ENCODE measurements around the gene RPAP2.
"Not testable (repeated sequence)": the region's sequence is repeated elsewhere in the genome, so short reads cannot be mapped to it uniquely, and the experiment has no call there.

The RPAP2 gene

DNA sequence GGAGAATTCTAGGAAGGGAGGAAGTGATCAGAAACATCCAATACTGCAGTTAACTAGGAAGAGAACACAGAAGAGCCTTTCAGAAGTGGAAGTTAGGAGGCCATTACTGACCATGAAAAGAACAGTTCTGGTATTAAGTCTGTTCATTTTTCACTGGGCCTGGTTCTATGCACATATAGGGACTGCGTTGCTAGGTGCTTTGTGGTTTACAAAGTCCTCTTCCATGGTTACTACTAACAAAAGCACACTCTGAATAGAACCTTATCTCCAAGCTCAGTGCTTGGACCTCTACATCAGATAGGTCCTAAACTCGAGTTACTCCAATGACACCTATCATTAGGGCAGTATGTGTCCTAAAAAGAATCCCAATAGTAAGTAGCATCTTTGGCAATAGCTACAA lies 75.4 kb downstream of the RPAP2 start:
- DNase-seq (ENCODE audit: low read depth in 3 of 3, low spot score in 1 of 3), result no peak

DNA sequence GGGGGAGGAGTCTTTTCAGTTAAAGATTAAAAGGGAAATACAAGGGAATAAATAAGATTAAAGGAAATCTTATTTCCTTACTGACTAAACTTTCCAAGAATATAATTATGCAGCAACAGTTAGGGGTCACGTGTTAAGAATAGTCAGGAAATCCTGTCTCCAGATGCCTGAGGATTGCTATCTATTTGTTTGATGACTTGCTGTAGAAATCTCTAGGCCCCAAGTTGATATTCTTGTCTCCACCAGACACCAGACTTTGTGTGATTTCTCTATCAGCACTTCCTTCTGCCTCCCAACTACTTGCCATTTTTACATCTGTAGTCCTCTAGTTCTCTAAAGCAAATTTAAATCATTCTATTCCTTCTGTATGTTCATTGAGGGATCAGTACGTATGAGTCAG lies 77.5 kb downstream of the RPAP2 start:
- no peak for DNase-seq (ENCODE audit: low read depth in 3 of 3, low spot score in 1 of 3)

DNA sequence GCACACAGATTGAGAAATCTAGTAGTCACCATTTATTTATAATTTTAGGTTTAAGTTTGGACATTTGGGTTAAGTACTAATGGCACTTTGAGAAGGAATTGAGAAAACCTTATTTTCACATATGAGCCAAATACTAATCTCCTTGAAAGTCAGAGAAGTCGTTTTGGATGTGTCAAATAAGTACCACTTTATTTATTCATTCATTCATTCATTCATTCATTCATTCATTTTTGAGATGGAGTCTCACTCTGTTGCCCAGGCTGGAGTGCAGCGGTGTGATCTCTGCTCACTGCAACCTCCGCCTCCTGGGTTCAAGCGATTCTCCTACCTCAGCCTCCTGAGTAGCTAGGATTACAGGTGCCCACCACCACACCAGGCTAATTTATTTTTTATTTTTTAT lies 79.1 kb downstream of the RPAP2 start:
- not testable (repeated sequence) for DNase-seq (ENCODE audit: low read depth in 3 of 3, low spot score in 1 of 3)

DNA sequence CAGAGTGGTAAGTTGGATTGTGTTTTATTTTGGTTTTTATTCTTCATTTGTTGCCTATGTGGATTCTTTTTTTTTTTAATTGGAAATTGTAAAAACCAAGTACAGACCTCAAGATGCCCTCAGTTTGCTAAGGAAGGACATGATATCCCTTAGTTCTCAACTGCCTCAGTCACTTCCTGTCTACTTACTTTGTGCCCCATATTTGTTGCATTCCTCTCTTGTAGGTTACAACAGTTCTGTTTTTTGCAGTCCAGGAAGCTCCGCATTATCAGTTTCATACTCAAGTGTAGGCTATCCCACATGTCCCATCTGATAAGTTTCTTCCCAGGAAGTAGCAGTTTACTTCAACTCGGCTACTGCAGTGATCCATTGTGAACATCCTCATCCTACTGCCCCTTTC lies 82.0 kb downstream of the RPAP2 start:
- DNase-seq (ENCODE audit: low read depth in 3 of 3, low spot score in 1 of 3), result no peak

DNA sequence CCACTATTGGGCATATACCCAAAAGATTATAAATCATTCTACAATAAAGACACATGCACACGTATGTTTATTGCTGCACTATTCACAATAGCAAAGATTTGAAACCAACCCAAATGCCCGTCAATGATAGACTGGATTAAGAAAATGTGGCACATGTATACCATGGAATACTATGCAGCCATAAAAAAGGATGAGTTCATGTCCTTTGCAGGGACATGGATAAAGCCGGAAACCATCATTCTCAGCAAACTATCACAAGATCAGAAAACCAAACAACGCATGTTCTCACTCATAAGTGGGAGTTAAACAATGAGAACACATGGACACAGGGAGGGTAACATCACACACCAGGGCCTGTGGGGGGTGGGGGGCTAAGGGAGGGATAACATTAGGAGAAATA lies 95.1 kb downstream of the RPAP2 start:
- not testable (repeated sequence) for DNase-seq (ENCODE audit: low read depth in 3 of 3, low spot score in 1 of 3)

DNA sequence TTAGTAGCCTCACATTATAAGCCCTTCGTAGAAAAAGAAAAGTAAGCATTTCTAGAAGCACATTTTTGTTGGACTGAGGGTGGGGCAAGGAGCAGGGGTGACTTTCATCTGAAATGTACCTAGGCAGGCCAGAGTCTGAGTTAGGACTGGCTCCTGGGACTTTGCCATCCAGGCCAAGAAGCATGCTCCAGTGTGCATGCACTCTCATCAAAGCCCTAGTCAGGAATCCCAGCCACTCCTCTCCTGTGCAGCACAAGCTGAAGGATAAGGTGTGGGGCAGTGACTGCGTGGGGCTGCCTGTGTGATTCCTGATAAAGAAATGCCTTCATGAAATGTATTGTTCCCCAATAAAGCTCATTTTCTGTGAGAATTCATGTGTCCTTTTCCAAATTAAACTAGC lies 99.7 kb downstream of the RPAP2 start:
- no peak for DNase-seq (ENCODE audit: low read depth in 3 of 3, low spot score in 1 of 3)

DNA sequence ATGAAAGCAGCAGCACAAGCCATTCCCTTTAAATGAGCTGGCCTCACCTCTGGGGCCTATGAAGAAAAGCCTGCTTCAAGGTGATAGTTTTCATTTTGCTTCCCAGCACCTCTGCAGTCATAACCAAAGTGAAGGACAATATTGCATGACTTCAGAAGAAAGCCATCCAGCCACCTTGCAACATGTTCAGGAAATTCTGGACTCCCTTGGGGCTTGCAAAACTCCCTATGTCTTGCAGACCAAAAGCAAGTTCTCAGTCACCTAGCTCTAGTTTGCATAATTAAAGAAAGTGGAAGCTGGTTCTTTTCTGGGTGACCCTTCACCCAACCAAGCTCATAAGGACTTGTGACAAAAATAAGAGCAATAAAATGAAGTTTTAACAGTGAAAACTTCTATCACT lies 100.2 kb downstream of the RPAP2 start:
- no peak for DNase-seq (ENCODE audit: low read depth in 3 of 3, low spot score in 1 of 3)

DNA sequence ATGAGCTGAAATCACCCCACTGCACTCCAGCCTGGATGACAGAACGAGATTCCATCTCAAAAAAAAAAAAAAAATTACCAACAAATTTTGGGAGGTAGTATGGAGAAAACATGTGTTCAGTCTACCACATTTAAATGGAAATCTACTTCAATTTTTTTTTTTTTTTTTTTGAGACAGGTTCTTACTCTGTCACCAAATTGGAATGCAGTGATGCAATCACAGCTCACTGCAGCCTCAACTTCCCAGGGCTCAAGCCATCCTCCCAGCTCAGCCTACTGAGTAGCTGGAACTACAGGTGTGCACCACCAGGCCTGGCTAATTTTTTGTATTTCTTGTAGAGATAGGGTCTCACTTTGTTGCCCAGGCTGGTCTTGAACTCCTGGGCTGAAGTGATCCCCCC lies 105.8 kb downstream of the RPAP2 start:
- DNase-seq (ENCODE audit: low read depth in 3 of 3, low spot score in 1 of 3), result no peak

DNA sequence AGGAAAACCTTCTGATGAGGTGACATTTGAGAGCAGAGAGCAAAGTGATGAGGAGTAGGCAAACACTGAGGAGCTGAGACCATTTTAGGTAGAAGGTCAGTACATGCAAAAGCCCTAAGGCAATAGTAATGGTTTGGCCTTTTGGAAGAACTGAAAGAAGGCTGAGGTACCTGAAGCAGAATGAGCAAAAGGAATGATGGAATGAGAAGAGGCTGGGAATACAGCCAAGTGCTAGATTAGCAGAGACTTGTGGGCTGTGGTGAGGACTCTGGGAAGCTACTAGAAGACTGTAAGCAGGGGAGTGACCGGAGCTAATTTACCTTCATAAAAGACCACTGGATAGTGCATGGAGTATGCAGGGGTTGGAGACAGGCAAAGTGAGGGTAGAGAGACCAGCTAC lies 110.0 kb downstream of the RPAP2 start:
- DNase-seq (ENCODE audit: low read depth in 3 of 3, low spot score in 1 of 3), result no peak

DNA sequence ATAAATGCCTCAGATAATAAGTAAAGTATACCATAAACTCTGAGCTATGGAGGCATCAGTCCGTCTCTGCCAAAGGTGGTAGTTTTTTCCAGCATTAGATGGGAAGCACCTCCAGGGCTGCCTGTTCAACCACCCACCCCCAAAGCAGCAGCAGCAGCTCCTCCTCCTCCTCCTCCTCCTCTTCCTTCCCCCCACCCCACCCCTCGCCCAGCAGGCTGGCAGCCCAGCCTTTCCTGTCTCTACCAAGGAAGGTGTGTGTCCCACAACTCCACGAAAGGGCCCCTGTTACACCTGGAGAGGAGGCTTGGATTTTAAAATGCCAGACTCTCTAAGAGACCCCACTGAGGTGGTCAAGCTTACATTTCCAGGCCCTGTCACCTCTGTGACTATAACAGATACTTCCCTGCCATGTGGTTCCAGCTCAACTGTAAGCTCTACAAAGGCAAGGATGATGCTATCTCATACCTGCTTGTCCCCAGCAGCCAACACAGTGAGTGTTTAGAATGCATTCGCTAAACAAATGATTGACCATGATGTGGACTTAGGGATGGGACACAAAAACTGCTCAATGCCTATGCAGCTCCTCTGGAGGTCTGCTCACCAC lies 111.2 kb downstream of the RPAP2 start:
- no peak for DNase-seq (ENCODE audit: low read depth in 3 of 3, low spot score in 1 of 3)

DNA sequence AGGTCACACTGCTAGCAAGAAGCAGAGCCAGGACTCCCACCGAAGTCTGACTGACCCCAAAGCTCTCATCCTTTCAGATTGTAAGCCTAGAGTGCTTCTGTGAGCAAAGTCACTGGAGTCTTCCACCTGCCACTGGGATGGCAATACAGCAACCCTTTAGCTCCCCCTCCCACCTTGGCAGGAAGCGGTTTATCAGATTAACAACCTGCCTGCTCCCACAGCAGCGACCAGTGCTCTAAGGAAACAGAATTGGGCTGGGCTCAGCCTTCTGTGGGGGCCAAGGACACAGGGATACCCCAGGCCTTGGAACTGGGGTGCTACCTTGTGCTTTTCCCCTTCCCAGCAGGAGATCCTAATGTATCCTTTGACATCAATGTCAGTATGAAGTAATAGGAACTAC lies 111.8 kb downstream of the RPAP2 start:
- peak in 1 of 3 donors; percentile 1 for DNase-seq (ENCODE audit: low read depth in 3 of 3, low spot score in 1 of 3)

DNA sequence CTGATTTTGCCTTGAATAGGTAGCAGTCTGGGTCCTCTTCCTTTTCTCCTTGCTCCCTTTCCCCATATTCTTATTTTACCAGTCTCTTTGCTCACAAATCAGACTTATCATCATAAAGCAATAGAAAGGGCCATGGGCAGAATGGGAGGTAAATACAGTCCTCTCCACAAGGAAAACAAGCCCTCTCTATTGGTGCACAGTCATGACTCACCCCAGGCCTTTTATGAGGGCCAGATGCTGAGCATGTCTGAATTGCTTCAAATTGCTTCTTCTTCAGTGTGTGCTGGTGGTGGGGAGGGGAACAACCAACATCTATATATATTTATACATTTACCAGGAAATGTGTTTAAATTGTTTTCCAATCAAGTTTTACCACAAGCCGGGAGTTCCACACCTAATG lies 112.7 kb downstream of the RPAP2 start:
- DNase-seq (ENCODE audit: low read depth in 3 of 3, low spot score in 1 of 3), result peak in 1 of 3 donors; percentile 4

DNA sequence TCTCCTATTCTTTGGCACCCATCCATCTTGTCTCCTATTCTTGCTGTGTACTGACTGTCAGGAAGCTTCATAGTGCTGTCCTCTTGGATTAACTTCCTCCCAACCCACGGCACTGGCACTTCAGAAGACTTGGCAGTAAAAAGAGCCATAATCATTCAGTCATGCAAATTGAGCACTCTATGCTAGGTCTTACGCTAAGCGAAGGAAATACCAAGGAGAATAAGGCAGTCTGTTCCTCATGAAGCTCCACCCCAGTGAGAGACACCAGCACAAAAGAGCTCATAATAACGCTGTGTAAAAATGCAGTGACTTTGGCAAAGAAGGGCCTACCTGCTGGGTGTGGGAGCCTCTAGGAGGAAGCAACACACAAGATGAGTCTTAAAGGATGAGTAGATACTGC lies 120.8 kb downstream of the RPAP2 start:
- no peak for DNase-seq (ENCODE audit: low read depth in 3 of 3, low spot score in 1 of 3)

DNA sequence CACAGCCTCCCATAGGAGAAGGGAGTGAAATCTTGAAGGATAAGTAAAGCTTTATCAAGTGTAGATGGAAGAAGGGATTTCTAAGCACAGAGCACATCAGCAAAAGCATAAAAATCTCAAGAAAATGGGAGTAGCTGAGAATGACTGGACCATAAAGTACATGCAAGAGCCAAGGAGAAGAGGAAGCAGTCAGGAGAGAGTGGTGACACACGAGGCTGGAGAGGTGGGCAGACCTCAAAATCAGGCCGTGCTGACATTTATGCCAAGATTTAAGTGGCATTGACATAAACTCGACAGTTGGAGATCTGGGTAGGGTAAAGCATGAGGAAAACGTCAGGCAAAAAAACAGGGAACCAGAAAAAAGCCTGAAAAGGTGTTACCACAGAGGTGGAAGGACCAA lies 125.5 kb downstream of the RPAP2 start:
- DNase-seq (ENCODE audit: low read depth in 3 of 3, low spot score in 1 of 3), result no peak

DNA sequence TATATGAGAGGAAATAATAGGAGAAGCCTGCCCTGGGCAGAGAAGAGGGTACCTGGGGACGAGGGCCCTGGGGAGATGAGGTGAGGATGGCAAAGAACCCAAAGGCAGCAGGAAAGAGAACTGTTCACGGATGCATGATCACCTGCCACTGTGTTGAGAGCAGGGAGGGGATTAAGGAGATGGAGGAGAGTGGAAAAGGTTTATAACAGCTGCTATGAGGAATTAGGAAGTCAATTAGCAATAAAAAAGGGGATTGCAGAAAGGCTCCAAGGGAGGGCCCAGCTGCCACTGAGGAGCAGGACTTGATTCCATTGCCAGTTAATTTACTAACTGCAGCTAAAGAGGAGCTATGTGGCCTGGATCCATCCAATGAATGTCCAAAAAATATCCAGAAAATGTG lies 126.8 kb downstream of the RPAP2 start:
- no peak for DNase-seq (ENCODE audit: low read depth in 3 of 3, low spot score in 1 of 3)

DNA sequence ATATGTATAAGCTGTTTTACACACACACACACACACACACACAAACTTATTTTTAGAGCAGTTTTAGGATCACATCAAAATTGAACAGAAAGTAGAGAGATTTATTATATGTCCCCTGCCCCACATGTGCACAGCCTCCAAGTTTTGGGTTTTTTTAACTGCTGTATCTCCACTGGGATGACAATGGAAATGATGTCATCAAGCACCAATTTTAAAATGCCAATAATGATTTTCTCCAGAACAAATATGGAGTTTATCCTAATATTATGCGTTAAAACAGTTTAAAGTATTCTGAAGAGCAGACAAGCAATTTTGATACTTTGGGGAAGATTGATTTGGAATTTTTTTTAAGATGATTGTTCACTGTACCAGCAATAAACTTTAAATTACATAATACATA lies 131.2 kb downstream of the RPAP2 start:
- no peak for DNase-seq (ENCODE audit: low read depth in 3 of 3, low spot score in 1 of 3)

DNA sequence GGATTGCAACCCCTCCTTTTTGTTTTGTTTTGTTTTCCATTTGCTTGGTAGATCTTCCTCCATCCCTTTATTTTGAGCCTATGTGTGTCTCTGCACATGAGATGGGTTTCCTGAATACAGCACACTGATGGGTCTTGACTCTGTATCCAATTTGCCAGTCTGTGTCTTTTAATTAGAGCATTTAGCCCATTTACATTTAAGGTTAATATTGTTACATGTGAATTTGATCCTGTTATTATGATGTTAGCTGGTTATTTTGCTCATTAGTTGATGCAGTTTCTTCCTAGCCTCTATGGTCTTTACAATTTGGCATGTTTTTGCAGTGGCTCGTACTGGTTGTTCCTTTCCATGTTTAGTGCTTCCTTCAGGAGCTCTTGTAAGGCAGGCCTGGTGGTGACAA lies 135.7 kb downstream of the RPAP2 start:
- DNase-seq (ENCODE audit: low read depth in 3 of 3, low spot score in 1 of 3), result not testable (repeated sequence)

DNA sequence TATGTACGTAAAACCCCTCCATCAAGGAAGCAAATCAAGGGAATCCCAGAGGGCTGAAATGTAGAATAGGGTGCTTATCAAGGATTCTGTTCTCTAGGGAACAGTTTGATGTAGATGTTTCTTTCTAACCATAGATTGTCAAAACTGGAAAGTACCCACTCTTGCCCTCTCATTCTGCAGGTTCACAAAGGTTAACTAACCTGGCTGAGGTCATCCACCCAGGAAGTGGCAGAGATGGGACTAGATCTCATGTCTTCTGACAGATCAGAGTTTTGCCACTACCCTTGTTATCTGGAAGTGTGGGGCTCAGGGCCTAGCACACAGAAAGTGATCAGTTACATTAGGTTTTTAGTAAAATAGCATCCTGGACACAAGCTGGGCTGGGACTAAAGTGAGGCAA lies 140.4 kb downstream of the RPAP2 start:
- DNase-seq (ENCODE audit: low read depth in 3 of 3, low spot score in 1 of 3), result no peak

DNA sequence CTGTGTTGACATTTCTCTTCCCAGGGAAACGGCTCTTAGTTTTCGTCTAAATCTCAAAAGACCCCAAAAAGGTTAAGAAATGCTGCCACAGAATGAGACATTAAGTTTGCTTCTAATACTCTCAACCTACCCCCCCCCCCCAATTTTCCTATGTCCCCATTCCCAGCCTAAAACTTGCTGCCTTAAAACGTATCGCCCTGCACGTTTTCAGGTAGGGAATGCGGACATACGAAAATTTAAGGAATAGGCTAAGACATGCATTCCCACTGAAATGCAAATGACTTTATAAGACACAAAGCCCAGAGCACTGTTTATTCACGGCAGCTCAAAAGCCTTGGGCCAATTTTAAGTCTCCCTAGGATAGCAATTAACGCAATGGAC lies 142.4 kb downstream of the RPAP2 start:
- no peak for DNase-seq (ENCODE audit: low read depth in 3 of 3, low spot score in 1 of 3)

DNA sequence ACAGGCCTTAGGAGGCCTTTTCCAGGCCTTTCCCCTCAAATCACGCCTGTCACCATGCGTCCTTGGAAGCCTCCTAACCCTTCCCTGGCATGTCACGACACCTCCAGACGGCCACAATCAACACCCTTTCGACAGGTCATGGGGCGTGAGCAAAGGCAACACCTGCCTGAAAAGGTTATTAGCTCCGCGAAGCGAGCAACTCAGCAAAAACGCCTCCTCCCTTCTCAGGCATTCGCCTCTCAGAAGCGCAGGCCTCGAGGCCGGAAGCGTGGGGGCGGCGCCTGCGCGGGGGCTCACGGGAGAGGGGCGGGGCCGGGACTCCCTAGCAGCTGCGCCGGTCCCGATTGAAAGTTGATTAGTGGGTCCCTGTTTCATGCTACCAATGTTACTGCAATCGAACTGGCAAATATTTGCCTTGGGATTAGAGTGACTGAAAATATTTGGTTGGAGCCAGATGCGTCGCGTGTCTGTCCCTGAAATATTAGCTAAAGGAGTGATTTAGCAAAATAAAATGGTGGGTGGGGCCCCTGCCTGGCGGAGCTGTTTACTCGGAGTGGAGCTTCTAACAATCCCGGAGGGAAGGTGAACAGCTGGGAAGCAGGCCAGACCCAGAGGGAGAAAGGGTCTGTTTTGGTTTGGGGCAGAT lies 143.0 kb downstream of the RPAP2 start:
- no peak for DNase-seq (ENCODE audit: low read depth in 3 of 3, low spot score in 1 of 3)

DNA sequence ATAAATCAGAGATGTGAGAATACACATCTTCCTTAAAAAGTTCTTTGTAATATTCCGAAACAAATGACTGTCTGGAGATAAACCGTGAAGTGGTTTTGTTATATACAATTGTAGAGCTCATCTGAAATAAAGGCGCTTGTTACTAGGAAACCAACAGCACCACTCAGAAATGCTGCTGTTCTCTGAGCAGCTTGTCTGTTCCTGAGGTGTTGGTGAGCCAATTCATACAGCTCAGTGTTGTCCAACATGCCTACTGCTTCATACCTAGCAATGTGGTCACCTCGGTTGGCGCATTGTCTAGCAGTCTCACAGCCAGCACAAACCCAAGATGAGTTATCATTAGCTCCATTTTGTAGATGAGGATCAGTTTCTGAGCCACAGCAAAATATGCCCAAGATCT lies 143.5 kb downstream of the RPAP2 start:
- DNase-seq (ENCODE audit: low read depth in 3 of 3, low spot score in 1 of 3), result no peak

DNA sequence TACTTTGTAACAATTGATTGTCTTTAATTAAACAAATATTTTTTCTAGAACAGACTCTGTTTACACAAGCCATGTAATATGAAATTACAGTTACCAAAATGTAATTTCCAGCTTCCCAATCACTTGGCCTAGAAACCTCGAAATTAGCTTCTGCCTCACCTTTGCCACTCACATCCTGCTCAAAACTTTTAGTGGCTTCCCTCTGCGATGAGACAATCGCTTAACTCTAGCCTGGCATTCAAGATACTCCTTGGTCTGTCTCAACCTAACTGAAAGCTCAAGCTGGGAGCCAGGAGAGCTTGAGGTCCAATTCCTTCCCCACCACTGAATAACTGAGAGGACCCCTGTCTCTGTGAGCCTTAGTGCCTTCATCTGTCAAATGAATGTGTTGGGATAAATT lies 145.0 kb downstream of the RPAP2 start:
- no peak for DNase-seq (ENCODE audit: low read depth in 3 of 3, low spot score in 1 of 3)

DNA sequence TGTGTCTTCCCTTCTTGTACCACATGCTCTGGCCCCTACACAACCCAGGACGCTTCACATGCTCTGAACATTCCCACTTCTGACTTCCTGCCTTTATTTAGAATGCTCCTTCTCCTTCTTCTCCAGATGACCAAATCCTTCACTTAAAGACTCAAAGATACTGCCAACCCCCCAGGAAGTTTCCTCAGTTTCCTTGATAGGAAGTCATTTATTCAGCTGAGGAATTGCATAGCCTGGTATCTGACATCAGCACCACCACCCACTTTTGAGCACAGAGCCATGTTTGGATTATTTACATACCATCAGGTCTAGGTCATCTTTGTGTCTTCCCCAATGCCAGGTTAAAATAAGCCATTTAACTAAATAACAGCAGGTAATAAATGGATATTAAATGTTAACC lies 145.5 kb downstream of the RPAP2 start:
- no peak for DNase-seq (ENCODE audit: low read depth in 3 of 3, low spot score in 1 of 3)

All from stimulated activated CD4-positive, alpha-beta T cell treated with anti-CD3 and anti-CD28 coated beads, TNF-alpha, amount 100 ng/mL, for 1 hour (primary cell).